Prostate gland (tissue), 2 donors: ENCODE results near the gene TXNL4B. TPM values are rescaled to one million over a fixed set of nuclear protein-coding genes. Genes with fewer than 3 reads are reported as not detected.
"Not testable (repeated sequence)": the region's sequence is repeated elsewhere in the genome, so short reads cannot be mapped to it uniquely, and the experiment has no call there.

Experiments used
- DNase-seq: peaks from one replicate; pipeline ENCODE4 v3.0.0-alpha.2; 2019; ENCODE audit warnings: low spot score
- H3K27ac ChIP-seq, 2 donors: fragments of 200-600 bp; sonication (generic); 2 replicates each; pipeline ENCODE4 v1.5.1; 2017 to 2019
- H3K27me3 ChIP-seq: fragments of 200-600 bp; sonication (generic); replicated peaks from 2 replicates; pipeline ENCODE4 v1.5.1; 2019; ENCODE audit not compliant: insufficient read depth
- H3K36me3 ChIP-seq, 2 donors: fragments of 200-600 bp; sonication (generic); 1 replicate in 1 of 2; 2 replicates in 1 of 2; pipeline versions ENCODE4 v1.5.1 to v1.8.1; 2017 to 2019
- H3K4me1 ChIP-seq: fragments of 200-600 bp; sonication (generic); replicated peaks from 2 replicates; pipeline ENCODE4 v1.5.1; 2019
- H3K4me3 ChIP-seq, 2 donors: fragments of 200-600 bp; sonication (generic); 2 replicates each; pipeline ENCODE4 v1.5.1; 2017 to 2019
- H3K9me3 ChIP-seq: fragments of 200-600 bp; sonication (generic); 2 replicates; pipeline ENCODE4 v1.5.1; 2017
- POLR2A ChIP-seq: fragments of 450-650 bp; IDR thresholded peaks from one replicate; pipeline ENCODE4 v1.6.1; 2016; ENCODE audit warnings: antibody characterized with exemption, mild to moderate bottlenecking
- POLR2AphosphoS5 ChIP-seq: sonication (generic); formaldehyde crosslinking; IDR thresholded peaks from one replicate; pipeline ENCODE4 v1.6.1; 2017; ENCODE audit warnings: antibody characterized with exemption
- WGBS: methylation state at CpG from one replicate; pipeline ENCODE4 v1.1.5; 2018; 5-methylcytosine and 5-hydroxymethylcytosine counted together
- intact Hi-C: fragments of 100-400 bp; cut with DNase I; formaldehyde crosslinking; loops from one replicate; pipeline ENCODE4 v1.14.2; 2022
- total RNA-seq, 2 donors: library from RNA; depleted of rRNA; stranded (reverse); fragments of >200 nt; gene quantifications; one replicate each; pipeline ENCODE4 v1.1.0, GENCODE V29; 2016
- TF ChIP-seq, protein P1 (sequence below), 4 experiments: fragments of 200-600 bp in 2 of 4; fragments of 450-650 bp in 2 of 4; sonication (generic) in 2 of 4; IDR thresholded peaks; 1 replicate in 3 of 4; 2 replicates in 1 of 4; pipeline ENCODE4 v1.5.1; 2016 to 2019; ENCODE audit warnings: antibody characterized with exemption in 4 of 4, mild to moderate bottlenecking in 2 of 4, moderate library complexity in 2 of 4

Gene TXNL4B
- total RNA-seq, 2 donors from 2014 or later: 14.1 to 36.2 TPM

DNA sequence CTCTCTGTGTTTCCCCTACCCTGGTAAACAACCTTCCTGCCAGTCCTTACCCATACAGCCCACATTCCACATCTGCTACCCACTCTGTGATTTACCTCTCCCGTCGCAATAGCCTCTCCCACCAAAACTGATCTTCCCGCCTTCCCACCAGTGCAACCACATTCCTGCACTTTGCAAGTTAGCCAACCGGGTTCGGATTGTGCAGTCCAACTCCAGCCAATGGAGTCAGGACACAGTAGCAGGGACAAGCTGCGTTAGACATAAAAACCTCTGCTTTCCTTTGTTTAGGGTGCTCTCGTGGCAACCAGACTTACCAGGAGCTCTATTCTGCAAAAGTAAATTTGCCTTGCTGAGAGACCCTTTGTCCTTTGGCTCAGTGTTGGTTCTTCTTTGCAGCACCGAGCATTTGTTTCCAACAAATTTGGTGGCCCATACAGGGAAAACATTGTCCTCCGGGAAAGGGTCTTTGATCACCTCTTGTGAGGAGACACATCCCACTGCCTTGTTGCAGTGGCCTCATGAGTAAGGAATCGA, 29.0 kb downstream of the TXNL4B start:
- H3K27me3 ChIP-seq: no peaks in the 10 kb centered on the region
- WGBS: 88% methylated on average over 10 of the region's 10 CpGs
- intact Hi-C loops: no loop called here
- DNase-seq: no peak
- TF ChIP-seq, protein P1, sequence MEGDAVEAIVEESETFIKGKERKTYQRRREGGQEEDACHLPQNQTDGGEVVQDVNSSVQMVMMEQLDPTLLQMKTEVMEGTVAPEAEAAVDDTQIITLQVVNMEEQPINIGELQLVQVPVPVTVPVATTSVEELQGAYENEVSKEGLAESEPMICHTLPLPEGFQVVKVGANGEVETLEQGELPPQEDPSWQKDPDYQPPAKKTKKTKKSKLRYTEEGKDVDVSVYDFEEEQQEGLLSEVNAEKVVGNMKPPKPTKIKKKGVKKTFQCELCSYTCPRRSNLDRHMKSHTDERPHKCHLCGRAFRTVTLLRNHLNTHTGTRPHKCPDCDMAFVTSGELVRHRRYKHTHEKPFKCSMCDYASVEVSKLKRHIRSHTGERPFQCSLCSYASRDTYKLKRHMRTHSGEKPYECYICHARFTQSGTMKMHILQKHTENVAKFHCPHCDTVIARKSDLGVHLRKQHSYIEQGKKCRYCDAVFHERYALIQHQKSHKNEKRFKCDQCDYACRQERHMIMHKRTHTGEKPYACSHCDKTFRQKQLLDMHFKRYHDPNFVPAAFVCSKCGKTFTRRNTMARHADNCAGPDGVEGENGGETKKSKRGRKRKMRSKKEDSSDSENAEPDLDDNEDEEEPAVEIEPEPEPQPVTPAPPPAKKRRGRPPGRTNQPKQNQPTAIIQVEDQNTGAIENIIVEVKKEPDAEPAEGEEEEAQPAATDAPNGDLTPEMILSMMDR (IDR thresholded peaks at IDR 0.05): no peak
- TF ChIP-seq POLR2AphosphoS5 (no peak), POLR2A (no peak)
- H3K4me3 ChIP-seq: no peak overlapping the region
- no peaks in the 10 kb centered on the region for H3K9me3 ChIP-seq
- no peaks in the 10 kb centered on the region for H3K36me3 ChIP-seq
- H3K27ac ChIP-seq: no peak overlapping the region
- H3K4me1 ChIP-seq: no peaks in the 10 kb centered on the region

DNA sequence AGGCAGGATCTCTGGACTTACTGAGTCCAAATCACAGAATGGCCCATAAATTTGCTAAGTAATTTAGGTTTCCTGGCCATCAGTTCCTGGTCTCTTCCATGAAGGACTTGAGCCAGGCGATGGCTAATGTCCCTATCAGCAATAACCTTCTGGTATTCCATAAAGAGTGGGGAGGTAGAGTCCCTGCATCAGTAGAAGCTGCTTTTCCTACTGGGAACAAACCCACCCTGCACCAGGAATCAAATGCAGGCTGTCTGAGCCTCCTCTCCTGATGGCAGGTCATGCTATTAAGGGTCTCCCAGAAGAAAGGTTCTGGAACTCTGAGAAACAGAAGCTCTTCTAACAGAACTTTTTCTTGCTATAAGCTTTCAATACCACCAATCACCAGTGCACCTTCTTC, 31.9 kb downstream of the TXNL4B start:
- no peaks in the 10 kb centered on the region for H3K36me3 ChIP-seq
- H3K27me3 ChIP-seq: no peaks in the 10 kb centered on the region
- H3K4me3 ChIP-seq: no peak overlapping the region
- 94% methylated on average over 1 of the region's 1 CpG for WGBS
- TF ChIP-seq POLR2AphosphoS5 (no peak), POLR2A (no peak)
- TF ChIP-seq, protein P1 (IDR thresholded peaks at IDR 0.05): no peak
- DNase-seq: no peak
- intact Hi-C loops: no loop called here
- no peak overlapping the region for H3K27ac ChIP-seq
- H3K4me1 ChIP-seq: no peaks in the 10 kb centered on the region
- H3K9me3 ChIP-seq: no peaks in the 10 kb centered on the region

DNA sequence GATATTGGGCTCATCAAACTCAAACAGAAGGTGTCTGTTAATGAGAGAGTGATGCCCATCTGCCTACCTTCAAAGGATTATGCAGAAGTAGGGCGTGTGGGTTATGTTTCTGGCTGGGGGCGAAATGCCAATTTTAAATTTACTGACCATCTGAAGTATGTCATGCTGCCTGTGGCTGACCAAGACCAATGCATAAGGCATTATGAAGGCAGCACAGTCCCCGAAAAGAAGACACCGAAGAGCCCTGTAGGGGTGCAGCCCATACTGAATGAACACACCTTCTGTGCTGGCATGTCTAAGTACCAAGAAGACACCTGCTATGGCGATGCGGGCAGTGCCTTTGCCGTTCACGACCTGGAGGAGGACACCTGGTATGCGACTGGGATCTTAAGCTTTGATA, 33.0 kb downstream of the TXNL4B start:
- WGBS: 94% methylated on average over 9 of the region's 9 CpGs
- Histone ChIP-seq H3K4me3 (no peak overlapping the region), H3K36me3 (no peaks in the 10 kb centered on the region), H3K27me3 (no peaks in the 10 kb centered on the region), H3K9me3 (no peaks in the 10 kb centered on the region), H3K27ac (no peak overlapping the region), H3K4me1 (no peaks in the 10 kb centered on the region)
- DNase-seq: no peak
- TF ChIP-seq POLR2AphosphoS5: no peak
- TF ChIP-seq, protein P1 (IDR thresholded peaks at IDR 0.05): no peak
- no peak for TF ChIP-seq POLR2A
- intact Hi-C loops: no loop called here

DNA sequence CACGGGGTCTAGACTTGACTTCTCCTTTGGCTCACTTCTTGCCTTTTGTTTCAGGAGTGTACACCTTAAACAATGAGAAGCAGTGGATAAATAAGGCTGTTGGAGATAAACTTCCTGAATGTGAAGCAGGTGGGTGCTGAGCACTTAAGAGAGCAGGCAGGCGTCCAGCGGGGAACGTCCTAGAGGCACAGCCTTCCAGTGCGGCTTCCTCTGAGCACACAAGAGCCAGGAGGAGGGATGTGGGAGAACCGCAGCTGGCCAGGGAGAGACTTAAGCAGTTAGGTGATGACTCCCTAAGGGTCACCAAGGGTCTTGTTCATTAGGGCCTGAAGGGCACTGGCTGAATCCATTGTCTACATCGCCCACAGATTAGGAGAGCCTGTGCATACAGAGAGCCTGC, 34.4 kb downstream of the TXNL4B start:
- H3K27me3 ChIP-seq, intact Hi-C loops, H3K9me3 ChIP-seq, H3K4me1 ChIP-seq, H3K36me3 ChIP-seq, DNase-seq, H3K27ac ChIP-seq, H3K4me3 ChIP-seq: not testable (repeated sequence)
- 41% methylated on average over 5 of the region's 7 CpGs for WGBS

DNA sequence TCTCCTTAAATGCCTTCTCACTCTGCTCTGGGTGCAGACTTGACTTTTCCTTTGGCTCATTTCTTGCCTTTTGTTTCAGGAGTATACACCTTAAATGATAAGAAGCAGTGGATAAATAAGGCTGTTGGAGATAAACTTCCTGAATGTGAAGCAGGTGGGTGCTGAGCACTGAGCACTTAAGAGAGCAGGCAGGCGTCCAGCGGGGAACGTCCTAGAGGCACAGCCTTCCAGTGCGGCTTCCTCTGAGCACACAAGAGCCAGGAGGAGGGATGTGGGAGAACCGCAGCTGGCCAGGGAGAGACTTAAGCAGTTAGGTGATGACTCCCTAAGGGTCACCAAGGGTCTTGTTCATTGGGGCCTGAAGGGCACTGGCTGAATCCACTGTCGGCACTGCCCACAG, 36.1 kb downstream of the TXNL4B start:
- H3K4me3 ChIP-seq, H3K27me3 ChIP-seq, intact Hi-C loops, DNase-seq, H3K36me3 ChIP-seq, H3K4me1 ChIP-seq, H3K27ac ChIP-seq, H3K9me3 ChIP-seq: not testable (repeated sequence)
- 100% methylated on average over 1 of the region's 6 CpGs for WGBS

DNA sequence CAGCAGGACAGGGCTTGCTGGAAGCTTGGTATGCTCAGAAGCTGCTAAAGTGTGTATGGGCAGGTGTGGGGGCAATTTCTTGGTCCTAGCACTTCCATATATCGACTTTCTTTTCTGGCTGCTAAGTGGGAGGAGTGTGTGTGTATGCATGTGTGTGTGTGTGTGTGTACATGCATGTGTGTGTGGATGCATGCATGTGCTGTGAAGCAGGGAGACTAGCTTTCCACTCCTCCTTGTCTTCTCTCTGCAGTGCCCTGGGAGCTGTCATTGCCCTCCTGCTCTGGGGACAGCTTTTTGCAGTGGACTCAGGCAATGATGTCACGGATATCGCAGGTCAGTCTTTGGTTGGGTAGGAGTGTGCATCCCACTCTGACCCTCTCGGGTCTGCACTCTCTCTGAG, 37.5 kb downstream of the TXNL4B start:
- Histone ChIP-seq H3K9me3 (no peaks in the 10 kb centered on the region), H3K27me3 (no peaks in the 10 kb centered on the region), H3K4me1 (no peaks in the 10 kb centered on the region), H3K4me3 (no peak overlapping the region), H3K27ac (no peak overlapping the region), H3K36me3 (no peaks in the 10 kb centered on the region)
- TF ChIP-seq, protein P1 (IDR thresholded peaks at IDR 0.05): no peak
- TF ChIP-seq POLR2A (no peak), POLR2AphosphoS5 (no peak)
- WGBS: 80% methylated on average over 4 of the region's 4 CpGs
- no peak for DNase-seq
- intact Hi-C loops: no loop called here

DNA sequence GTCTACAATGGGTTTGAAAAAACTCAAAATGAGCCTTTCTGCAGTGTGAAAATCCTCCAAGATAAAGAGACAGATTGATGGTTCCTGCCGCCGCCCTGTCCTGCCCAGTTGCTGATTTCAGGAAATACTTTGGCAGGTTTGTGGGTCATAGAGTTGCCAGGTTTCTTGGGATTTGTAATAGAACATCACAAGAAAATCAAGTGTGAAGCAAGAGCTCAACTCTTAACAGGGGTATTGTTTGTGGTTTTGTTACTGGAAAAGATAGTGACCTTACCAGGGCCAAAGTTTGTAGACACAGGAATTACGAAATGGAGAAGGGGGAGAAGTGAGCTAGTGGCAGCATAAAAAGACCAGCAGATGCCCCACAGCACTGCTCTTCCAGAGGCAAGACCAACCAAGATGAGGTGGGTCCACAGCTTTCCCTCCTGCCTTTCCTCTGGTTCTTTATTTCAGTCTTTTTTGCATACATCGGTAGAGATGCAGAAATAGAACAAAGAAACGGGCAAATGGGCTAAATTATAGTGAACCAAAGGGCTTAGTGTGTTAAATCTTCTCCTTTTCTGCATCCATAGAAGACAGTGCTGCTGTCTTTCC, 39.1 kb downstream of the TXNL4B start, which contains the start of gene HP:
Gene HP (plus strand): TSS at position 252 of the 594 bp plus-strand sequence. CDS start 148 bp downstream, at position 400.
- H3K4me3 ChIP-seq, H3K4me1 ChIP-seq, H3K27ac ChIP-seq, H3K9me3 ChIP-seq, DNase-seq, H3K27me3 ChIP-seq, intact Hi-C loops, H3K36me3 ChIP-seq: not testable (repeated sequence)
- 62% methylated on average over 5 of the region's 5 CpGs for WGBS
